WTC11 (cell line): ENCODE measurements around the gene GABRR3. TPM values are rescaled to one million over a fixed set of nuclear protein-coding genes. Genes with fewer than 3 reads are reported as not detected.

ENCODE experiments used
- ATAC-seq: fragments of 200-7000 bp; cut with Tn5 transposase; 2 replicates; pipeline ENCODE4 v1.10.0; 2021; ENCODE audit warnings: mild to moderate bottlenecking, moderate library complexity
- CTCF ChIA-PET: fragments of 300-600 bp; sonication (Branson Sonifier 250); formaldehyde crosslinking; loops from one replicate; lab custom pipeline; 2021; ENCODE audit warnings: antibody characterized with exemption; lab: Charles Lee
- POLR2A ChIA-PET: fragments of 350-600 bp; sonication (Branson Sonifier 250); formaldehyde crosslinking; loops from one replicate; lab custom pipeline; 2021; ENCODE audit warnings: antibody characterized with exemption; lab: Charles Lee
- DNase-seq: peaks from one replicate; pipeline ENCODE4 v3.0.0; 2021; ENCODE audit warnings: low spot score
- H3K27ac Mint-ChIP-seq: 2 replicates; pipeline ENCODE4 v1.8.0; 2021; ENCODE audit warnings: mixed read lengths
- H3K27me3 Mint-ChIP-seq: 2 replicates; pipeline ENCODE4 v1.8.0; 2021; ENCODE audit warnings: low read depth, mild to moderate bottlenecking, moderate library complexity, mixed read lengths
- H3K36me3 Mint-ChIP-seq: 2 replicates; pipeline ENCODE4 v1.8.0; 2021; ENCODE audit warnings: mixed read lengths
- H3K4me1 Mint-ChIP-seq: 2 replicates; pipeline ENCODE4 v1.8.0; 2022; ENCODE audit warnings: mixed read lengths
- H3K4me3 Mint-ChIP-seq: 2 replicates; pipeline ENCODE4 v1.8.0; 2021; ENCODE audit warnings: mild to moderate bottlenecking, moderate library complexity, mixed read lengths
- H3K9me3 Mint-ChIP-seq: 2 replicates; pipeline ENCODE4 v1.8.0; 2021; ENCODE audit warnings: mixed read lengths
- FOXJ3 ChIP-seq: sonication (generic); formaldehyde crosslinking; IDR thresholded peaks from 2 replicates; pipeline ENCODE4 v1.9.0; 2021; ENCODE audit warnings: missing genetic modification reagents, mild to moderate bottlenecking, borderline replicate concordance
- JAZF1 ChIP-seq: fragments of 250-450 bp; sonication (Bioruptor Pico); IDR thresholded peaks from 2 replicates; pipeline ENCODE4 v1.9.0; 2021; ENCODE audit warnings: moderate library complexity, mild to moderate bottlenecking, inconsistent platforms
- MYBL2 ChIP-seq: sonication (generic); formaldehyde crosslinking; IDR thresholded peaks from 2 replicates; pipeline ENCODE4 v1.8.1; 2023; ENCODE audit warnings: mild to moderate bottlenecking, moderate library complexity, missing genetic modification reagents
- NFYB ChIP-seq: sonication (generic); formaldehyde crosslinking; conservative IDR thresholded peaks from 2 replicates; pipeline ENCODE4 v1.8.0; 2022; ENCODE audit warnings: low read depth, missing genetic modification reagents
- TP53 ChIP-seq: sonication (generic); formaldehyde crosslinking; IDR thresholded peaks from 2 replicates; pipeline ENCODE4 v1.8.1; 2023; ENCODE audit warnings: mild to moderate bottlenecking, missing genetic modification reagents
- ZNF121 ChIP-seq: sonication (generic); formaldehyde crosslinking; IDR thresholded peaks from 2 replicates; pipeline ENCODE4 v1.8.0; 2023; ENCODE audit warnings: missing genetic modification reagents
- ZNF396 ChIP-seq: fragments of 250-450 bp; sonication (Bioruptor Pico); IDR thresholded peaks from 2 replicates; pipeline ENCODE4 v1.8.0; 2021; ENCODE audit warnings: mild to moderate bottlenecking, moderate library complexity, borderline replicate concordance
- total RNA-seq: library from RNA; stranded (reverse); gene quantifications from 3 replicates; pipeline ENCODE4 v1.2.3, GENCODE V29; 2021
- TF ChIP-seq, protein P1 (sequence below): sonication (generic); formaldehyde crosslinking; IDR thresholded peaks from 2 replicates; pipeline ENCODE4 v1.8.0; 2022; ENCODE audit warnings: mild to moderate bottlenecking, missing genetic modification reagents
- TF ChIP-seq, protein P2 (sequence below): sonication (generic); formaldehyde crosslinking; IDR thresholded peaks from 2 replicates; pipeline ENCODE4 v1.8.1; 2022; ENCODE audit warnings: mild to moderate bottlenecking, missing genetic modification reagents, moderate library complexity, borderline replicate concordance
- TF ChIP-seq, protein P3 (sequence below): sonication (generic); formaldehyde crosslinking; IDR thresholded peaks from 2 replicates; pipeline ENCODE4 v1.8.0; 2022; ENCODE audit warnings: mild to moderate bottlenecking, missing genetic modification reagents
- TF ChIP-seq, protein P4 (sequence below): sonication (generic); formaldehyde crosslinking; IDR thresholded peaks from 2 replicates; pipeline ENCODE4 v1.8.0; 2022; ENCODE audit warnings: mild to moderate bottlenecking, missing genetic modification reagents
- TF ChIP-seq, protein P5 (sequence below): sonication (generic); formaldehyde crosslinking; IDR thresholded peaks from 2 replicates; pipeline ENCODE4 v1.8.0; 2022; ENCODE audit warnings: missing genetic modification reagents
- TF ChIP-seq, protein P6 (sequence below): sonication (generic); formaldehyde crosslinking; IDR thresholded peaks from 2 replicates; pipeline ENCODE4 v1.8.0; 2023; ENCODE audit warnings: mild to moderate bottlenecking, missing genetic modification reagents

The GABRR3 gene
- total RNA-seq, 1 experiment from 2014 or later: not detected

DNA sequence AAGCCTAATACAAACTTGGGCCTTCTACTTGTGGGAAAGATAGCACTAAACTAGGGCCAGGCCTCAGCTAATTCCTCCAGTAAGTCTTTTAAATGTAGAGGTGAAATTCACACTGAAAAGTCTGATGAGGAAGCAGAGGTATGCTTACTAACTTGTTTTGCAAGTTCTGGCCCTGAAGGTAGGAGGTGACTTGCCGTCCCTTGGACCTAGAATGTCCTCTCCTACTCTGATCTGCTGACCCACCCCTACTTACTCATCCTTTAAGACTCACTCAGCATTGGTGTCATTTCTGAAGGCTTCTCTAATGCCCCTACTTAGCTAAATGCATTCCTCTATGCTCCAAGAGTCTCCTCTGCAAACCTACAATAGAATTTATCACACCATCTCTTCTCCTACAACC is 82.2 kb downstream of the GABRR3 start:
- H3K27me3 Mint-ChIP-seq: no peaks in the 10 kb centered on the region
- CTCF ChIA-PET: interaction anchor here (0.6 kb wide), 1 partner anchor 277 kb away, joined by 3 read pairs; no protein-coding TSS in a partner anchor
- POLR2A ChIA-PET: no interaction called here
- no peak overlapping the region for H3K27ac Mint-ChIP-seq
- no peak overlapping the region for H3K4me3 Mint-ChIP-seq
- peaks cover 4% of the 10 kb centered on the region; the same call in 1 of the 2 replicates for H3K36me3 Mint-ChIP-seq
- TF ChIP-seq NFYB (CRISPR knock-in tag): no peak
- no peaks in the 10 kb centered on the region for H3K9me3 Mint-ChIP-seq
- ATAC-seq (no peak), DNase-seq (no peak)
- H3K4me1 Mint-ChIP-seq: peaks cover 12% of the 10 kb centered on the region

DNA sequence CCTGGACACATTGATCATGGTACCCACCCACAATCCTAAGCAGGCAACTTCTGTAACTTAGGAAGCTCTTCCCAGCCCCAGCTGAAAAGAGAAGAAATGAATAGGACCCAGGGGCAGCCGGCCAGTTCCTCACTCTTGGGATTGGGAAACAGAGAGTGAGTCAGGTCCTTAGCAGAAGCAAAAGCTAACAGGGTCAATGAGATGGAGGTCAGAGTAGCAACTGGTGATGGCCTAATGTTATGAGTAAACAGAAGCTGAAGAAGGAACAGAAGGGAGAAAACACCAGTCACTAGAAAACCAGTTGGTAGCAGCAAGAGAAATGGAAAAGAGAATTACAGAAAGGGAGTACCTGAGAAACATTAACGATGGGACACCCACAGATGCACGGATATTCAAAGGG is 82.8 kb downstream of the GABRR3 start:
- peaks cover 6% of the 10 kb centered on the region; the same call in 1 of the 2 replicates for H3K36me3 Mint-ChIP-seq
- H3K4me1 Mint-ChIP-seq: peaks cover 12% of the 10 kb centered on the region
- ATAC-seq (no peak), DNase-seq (no peak)
- H3K27me3 Mint-ChIP-seq: no peaks in the 10 kb centered on the region
- H3K27ac Mint-ChIP-seq: no peak overlapping the region
- H3K9me3 Mint-ChIP-seq: no peaks in the 10 kb centered on the region
- no peak overlapping the region for H3K4me3 Mint-ChIP-seq
- CTCF ChIA-PET: interaction anchor here (0.6 kb wide), 1 partner anchor 277 kb away, joined by 3 read pairs; no protein-coding TSS in a partner anchor
- POLR2A ChIA-PET: no interaction called here
- TF ChIP-seq FOXJ3 (CRISPR knock-in tag): no peak
- TF ChIP-seq, protein P1, sequence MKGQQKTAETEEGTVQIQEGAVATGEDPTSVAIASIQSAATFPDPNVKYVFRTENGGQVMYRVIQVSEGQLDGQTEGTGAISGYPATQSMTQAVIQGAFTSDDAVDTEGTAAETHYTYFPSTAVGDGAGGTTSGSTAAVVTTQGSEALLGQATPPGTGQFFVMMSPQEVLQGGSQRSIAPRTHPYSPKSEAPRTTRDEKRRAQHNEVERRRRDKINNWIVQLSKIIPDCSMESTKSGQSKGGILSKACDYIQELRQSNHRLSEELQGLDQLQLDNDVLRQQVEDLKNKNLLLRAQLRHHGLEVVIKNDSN (CRISPR knock-in tag): no peak
- no peak for TF ChIP-seq ZNF121 (CRISPR knock-in tag)
- TF ChIP-seq TP53 (CRISPR knock-in tag): no peak
- no peak for TF ChIP-seq MYBL2 (CRISPR knock-in tag)
- TF ChIP-seq, protein P2, sequence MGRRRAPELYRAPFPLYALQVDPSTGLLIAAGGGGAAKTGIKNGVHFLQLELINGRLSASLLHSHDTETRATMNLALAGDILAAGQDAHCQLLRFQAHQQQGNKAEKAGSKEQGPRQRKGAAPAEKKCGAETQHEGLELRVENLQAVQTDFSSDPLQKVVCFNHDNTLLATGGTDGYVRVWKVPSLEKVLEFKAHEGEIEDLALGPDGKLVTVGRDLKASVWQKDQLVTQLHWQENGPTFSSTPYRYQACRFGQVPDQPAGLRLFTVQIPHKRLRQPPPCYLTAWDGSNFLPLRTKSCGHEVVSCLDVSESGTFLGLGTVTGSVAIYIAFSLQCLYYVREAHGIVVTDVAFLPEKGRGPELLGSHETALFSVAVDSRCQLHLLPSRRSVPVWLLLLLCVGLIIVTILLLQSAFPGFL: no peak
- TF ChIP-seq ZNF396 (CRISPR knock-in tag): no peak
- TF ChIP-seq, protein P3, sequence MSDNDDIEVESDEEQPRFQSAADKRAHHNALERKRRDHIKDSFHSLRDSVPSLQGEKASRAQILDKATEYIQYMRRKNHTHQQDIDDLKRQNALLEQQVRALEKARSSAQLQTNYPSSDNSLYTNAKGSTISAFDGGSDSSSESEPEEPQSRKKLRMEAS (CRISPR knock-in tag): no peak
- TF ChIP-seq, protein P4, sequence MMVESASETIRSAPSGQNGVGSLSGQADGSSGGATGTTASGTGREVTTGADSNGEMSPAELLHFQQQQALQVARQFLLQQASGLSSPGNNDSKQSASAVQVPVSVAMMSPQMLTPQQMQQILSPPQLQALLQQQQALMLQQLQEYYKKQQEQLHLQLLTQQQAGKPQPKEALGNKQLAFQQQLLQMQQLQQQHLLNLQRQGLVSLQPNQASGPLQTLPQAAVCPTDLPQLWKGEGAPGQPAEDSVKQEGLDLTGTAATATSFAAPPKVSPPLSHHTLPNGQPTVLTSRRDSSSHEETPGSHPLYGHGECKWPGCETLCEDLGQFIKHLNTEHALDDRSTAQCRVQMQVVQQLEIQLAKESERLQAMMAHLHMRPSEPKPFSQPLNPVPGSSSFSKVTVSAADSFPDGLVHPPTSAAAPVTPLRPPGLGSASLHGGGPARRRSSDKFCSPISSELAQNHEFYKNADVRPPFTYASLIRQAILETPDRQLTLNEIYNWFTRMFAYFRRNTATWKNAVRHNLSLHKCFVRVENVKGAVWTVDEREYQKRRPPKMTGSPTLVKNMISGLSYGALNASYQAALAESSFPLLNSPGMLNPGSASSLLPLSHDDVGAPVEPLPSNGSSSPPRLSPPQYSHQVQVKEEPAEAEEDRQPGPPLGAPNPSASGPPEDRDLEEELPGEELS (CRISPR knock-in tag): no peak
- no peak for TF ChIP-seq JAZF1 (CRISPR knock-in tag)
- TF ChIP-seq, protein P5, sequence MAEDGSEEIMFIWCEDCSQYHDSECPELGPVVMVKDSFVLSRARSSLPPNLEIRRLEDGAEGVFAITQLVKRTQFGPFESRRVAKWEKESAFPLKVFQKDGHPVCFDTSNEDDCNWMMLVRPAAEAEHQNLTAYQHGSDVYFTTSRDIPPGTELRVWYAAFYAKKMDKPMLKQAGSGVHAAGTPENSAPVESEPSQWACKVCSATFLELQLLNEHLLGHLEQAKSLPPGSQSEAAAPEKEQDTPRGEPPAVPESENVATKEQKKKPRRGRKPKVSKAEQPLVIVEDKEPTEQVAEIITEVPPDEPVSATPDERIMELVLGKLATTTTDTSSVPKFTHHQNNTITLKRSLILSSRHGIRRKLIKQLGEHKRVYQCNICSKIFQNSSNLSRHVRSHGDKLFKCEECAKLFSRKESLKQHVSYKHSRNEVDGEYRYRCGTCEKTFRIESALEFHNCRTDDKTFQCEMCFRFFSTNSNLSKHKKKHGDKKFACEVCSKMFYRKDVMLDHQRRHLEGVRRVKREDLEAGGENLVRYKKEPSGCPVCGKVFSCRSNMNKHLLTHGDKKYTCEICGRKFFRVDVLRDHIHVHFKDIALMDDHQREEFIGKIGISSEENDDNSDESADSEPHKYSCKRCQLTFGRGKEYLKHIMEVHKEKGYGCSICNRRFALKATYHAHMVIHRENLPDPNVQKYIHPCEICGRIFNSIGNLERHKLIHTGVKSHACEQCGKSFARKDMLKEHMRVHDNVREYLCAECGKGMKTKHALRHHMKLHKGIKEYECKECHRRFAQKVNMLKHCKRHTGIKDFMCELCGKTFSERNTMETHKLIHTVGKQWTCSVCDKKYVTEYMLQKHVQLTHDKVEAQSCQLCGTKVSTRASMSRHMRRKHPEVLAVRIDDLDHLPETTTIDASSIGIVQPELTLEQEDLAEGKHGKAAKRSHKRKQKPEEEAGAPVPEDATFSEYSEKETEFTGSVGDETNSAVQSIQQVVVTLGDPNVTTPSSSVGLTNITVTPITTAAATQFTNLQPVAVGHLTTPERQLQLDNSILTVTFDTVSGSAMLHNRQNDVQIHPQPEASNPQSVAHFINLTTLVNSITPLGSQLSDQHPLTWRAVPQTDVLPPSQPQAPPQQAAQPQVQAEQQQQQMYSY (CRISPR knock-in tag): no peak
- TF ChIP-seq, protein P6, sequence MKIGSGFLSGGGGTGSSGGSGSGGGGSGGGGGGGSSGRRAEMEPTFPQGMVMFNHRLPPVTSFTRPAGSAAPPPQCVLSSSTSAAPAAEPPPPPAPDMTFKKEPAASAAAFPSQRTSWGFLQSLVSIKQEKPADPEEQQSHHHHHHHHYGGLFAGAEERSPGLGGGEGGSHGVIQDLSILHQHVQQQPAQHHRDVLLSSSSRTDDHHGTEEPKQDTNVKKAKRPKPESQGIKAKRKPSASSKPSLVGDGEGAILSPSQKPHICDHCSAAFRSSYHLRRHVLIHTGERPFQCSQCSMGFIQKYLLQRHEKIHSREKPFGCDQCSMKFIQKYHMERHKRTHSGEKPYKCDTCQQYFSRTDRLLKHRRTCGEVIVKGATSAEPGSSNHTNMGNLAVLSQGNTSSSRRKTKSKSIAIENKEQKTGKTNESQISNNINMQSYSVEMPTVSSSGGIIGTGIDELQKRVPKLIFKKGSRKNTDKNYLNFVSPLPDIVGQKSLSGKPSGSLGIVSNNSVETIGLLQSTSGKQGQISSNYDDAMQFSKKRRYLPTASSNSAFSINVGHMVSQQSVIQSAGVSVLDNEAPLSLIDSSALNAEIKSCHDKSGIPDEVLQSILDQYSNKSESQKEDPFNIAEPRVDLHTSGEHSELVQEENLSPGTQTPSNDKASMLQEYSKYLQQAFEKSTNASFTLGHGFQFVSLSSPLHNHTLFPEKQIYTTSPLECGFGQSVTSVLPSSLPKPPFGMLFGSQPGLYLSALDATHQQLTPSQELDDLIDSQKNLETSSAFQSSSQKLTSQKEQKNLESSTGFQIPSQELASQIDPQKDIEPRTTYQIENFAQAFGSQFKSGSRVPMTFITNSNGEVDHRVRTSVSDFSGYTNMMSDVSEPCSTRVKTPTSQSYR: no peak
